NCI-H345 (cell line): Measurements from ENCODE around the gene RSBN1.
"Not testable (repeated sequence)": the region's sequence is repeated elsewhere in the genome, so short reads cannot be mapped to it uniquely, and the experiment has no call there.

ENCODE experiments used
- DNase-seq: peaks from one replicate; lab custom pipeline; 2025; lab: John Stamatoyannopoulos, UW

The RSBN1 gene

DNA sequence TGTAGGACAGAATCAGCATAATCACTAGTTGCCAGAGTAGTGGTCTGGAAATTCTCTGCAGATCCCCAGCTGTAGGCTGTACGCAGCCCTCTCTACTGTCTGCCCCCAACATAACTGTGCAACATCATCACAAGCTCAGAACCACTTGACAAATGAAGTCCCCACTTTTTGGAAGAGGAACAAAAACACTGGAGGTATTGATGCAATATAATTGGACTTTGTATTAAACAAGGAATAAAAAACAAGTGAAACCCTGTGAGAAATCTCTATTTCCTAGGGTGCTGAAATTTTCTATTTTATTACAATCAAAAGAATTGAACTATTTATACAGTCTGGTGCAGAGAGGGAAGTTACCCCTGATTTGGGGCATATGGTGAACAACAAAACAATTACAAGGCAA lies 68.2 kb downstream of the RSBN1 start:
- no peak for DNase-seq

DNA sequence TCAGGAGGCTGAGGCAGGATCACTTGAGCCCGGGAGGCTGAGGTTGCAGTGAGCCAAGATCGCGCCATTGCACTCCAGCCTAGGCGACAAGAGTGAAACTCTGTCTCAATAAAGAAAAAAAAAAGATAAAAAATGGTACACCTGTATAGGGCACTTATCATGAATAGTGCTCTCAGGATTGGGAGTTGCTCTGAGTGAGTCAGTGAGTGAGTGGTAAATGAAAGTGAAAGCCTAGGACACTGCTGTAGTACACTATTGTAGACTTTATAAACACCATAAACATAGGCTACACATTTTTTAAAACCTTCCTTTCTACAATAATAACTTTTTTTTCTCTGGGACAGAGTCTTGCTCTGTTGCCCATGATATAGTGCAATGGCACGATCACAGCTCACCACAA lies 69.8 kb downstream of the RSBN1 start:
- no peak for DNase-seq

DNA sequence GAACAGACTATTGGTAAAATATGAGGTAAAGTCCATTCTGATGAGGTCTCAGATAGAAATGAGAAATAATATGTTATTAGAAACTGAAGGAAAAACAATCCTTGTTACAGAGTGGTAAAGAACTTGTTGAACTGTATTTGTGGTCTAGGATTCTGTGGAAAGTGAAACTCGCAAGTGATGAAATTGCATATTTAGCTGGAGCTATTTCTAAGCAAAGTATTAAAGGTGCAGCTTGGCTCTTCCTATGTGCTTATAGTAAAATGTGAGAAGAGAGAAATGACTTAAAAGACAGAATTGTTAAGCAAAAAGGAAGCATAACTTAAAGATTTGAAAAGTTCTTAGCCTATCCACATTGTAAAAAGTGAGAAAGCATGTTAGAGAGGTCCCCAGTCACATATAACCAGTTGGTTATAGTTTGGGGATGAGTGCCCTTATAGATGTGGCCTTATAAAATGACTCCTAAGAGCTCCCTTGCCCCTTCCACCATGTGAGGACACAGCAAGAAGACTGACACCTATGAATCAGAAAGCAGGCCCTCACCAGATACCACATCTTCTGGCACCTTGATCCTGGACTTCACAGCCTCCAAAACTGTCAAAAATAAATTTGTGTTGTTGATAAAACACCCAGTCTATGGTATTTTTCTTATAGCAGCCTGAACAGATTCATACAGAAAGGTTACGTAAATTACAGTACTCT lies 77.8 kb downstream of the RSBN1 start:
- DNase-seq, result no peak

DNA sequence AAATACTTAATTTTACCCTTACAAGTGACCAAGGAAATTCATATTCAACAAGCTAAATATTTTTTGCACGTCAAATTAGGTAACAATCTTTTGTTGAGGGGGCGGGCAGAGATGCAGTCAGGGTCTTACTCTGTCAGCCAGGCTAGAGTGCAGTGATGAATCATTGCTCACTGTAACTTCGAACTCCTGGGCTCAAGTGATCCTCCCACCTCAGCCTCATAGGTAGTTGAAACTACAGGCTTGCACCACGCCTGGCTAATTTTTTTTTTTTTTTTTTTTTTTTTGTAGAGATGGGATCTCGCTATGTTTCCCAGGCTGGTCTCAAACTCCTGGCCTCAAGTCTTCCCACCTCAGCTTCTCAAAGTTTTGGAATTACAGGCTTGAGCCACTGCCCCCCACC lies 79.5 kb downstream of the RSBN1 start:
- no peak for DNase-seq

DNA sequence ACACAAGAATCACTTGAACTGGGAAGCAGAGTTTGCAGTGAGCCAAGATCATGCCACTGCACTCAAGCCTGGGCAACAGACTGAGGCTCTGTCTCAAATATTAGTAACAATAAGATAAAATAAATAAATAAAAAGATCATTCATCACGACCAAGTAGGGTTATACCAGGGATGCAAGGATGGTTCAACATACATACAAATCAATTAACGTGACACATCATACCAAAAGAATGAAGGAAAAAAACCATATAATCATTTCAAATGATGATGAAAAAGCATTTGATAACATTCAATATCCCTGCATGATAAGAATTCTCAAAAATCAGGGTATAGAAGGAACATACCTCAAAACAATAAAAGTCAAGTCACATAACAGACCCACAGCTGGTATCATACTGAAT lies 91.3 kb downstream of the RSBN1 start:
- no peak for DNase-seq

DNA sequence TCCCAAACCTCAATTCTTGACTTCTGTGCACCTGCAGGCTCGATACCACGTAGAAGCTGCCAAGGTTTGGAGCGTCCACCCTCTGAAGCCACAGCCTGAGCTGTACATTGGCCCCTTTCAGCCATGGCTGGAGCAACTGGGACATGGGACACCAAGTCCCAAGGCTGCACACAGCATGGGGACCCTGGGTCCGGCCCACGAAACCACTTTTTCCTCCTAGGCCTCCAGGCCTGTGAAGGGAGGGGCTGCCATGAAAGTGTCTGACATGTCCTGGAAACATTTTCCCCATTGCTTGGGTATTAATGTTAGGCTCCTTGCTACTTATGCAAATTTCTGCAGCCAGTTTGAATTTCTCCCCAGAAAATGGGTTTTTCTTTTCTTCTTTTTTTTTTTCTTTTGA lies 93.7 kb downstream of the RSBN1 start:
- not testable (repeated sequence) for DNase-seq

DNA sequence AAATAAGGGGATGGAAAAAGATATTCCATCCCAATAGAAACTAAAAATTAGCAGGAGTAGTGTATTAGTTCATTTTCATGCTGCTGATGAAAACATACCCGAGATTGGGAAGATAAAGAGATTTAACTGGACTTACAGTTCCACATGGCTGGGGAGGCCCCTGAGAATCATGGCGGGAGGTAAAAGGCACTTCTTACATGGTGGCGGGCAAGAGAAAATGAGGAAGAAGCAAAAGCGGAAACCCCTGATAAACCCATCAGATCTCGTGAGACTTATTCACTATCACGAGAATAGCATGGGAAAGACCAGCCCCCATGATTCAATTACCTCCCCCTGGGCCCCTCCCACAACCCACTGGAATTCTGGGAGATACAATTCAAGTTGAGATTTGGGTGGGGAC lies 94.8 kb downstream of the RSBN1 start:
- DNase-seq, result not testable (repeated sequence)

DNA sequence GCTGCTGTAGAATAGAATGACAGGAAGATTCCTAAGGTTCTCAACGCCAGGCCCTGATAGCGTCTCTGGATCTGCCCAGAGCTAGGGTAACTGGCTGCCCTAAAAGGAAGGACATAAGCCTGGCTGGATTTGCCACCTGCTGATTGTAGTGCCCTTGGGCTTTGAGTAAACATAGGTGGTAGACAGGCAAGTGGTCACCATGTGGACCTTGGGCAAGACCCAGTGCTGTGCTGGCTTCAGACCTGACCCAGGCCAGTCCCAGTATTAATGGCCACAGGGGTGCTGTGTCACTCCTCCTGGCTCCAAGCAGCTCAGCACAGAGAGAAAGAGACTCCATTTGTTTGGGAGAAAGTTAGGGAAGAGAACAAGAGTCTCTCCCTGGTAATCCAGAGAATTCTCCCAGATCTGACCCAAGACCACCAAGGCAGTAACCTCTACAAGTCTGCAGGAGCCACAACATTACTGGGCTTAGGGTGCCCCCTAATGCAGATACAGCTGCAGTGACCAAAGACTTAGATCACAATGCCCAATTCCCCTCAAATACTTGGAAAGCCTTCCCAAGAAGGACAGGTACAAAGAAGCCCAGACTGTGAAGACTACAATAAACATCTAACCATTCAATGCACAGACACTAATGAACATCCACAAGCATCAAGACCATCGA lies 97.5 kb downstream of the RSBN1 start:
- DNase-seq, result no peak
